Skeletal muscle satellite cell (primary cell): ENCODE measurements around the gene NUP93.
"Not testable (repeated sequence)": the region's sequence is repeated elsewhere in the genome, so short reads cannot be mapped to it uniquely, and the experiment has no call there.

Experiments
- H3K27me3 ChIP-seq: 2 replicates; pipeline ENCODE4 v1.7.0; 2013; ENCODE audit warnings: low read length; ENCODE audit not compliant: control insufficient read depth, insufficient read depth
- H3K36me3 ChIP-seq: 2 replicates; pipeline ENCODE4 v1.7.0; 2013; ENCODE audit warnings: mild to moderate bottlenecking, control low read depth, low read length; ENCODE audit not compliant: insufficient read depth
- H3K4me1 ChIP-seq: 2 replicates; pipeline ENCODE4 v1.7.0; 2013; ENCODE audit warnings: low read length; ENCODE audit not compliant: control insufficient read depth, insufficient read depth
- H3K4me2 ChIP-seq: 2 replicates; pipeline ENCODE4 v1.7.0; 2013; ENCODE audit warnings: mild to moderate bottlenecking, low read length
- H3K4me3 ChIP-seq: 2 replicates; pipeline ENCODE4 v1.7.0; 2013; ENCODE audit warnings: low read length
- H3K9ac ChIP-seq: 2 replicates; pipeline ENCODE4 v1.7.0; 2013; ENCODE audit warnings: mild to moderate bottlenecking, low read depth, low read length, moderate library complexity
- H3K9me3 ChIP-seq: replicated peaks from 2 replicates; pipeline ENCODE4 v1.7.0; 2013; ENCODE audit warnings: mild to moderate bottlenecking, control low read depth, low read length

Gene NUP93

GRCh38 chr16:56787167-56787566 is 57.2 kb downstream of the NUP93 start:
- H3K4me1 ChIP-seq, result no peaks in the 10 kb centered on the region
- no peak overlapping the region for H3K4me2 ChIP-seq
- H3K9me3 ChIP-seq, result no peaks in the 10 kb centered on the region
- no peak overlapping the region for H3K9ac ChIP-seq
- no peak overlapping the region for H3K4me3 ChIP-seq
- H3K36me3 ChIP-seq, result no peaks in the 10 kb centered on the region
- H3K27me3 ChIP-seq, result no peaks in the 10 kb centered on the region

- H3K9ac ChIP-seq, result no peak overlapping the region
- no peaks in the 10 kb centered on the region for H3K4me1 ChIP-seq
- H3K4me2 ChIP-seq, result no peak overlapping the region
- no peak overlapping the region for H3K4me3 ChIP-seq
- no peaks in the 10 kb centered on the region for H3K36me3 ChIP-seq
- H3K27me3 ChIP-seq, result no peaks in the 10 kb centered on the region
- no peaks in the 10 kb centered on the region for H3K9me3 ChIP-seq
Observed at GRCh38 chr16:56788435-56788834, 58.5 kb downstream of the NUP93 start.

GRCh38 chr16:56789360-56789759 is 59.4 kb downstream of the NUP93 start:
- Histone ChIP-seq H3K9me3 (no peaks in the 10 kb centered on the region), H3K9ac (no peak overlapping the region), H3K4me1 (no peaks in the 10 kb centered on the region), H3K27me3 (no peaks in the 10 kb centered on the region), H3K4me3 (no peak overlapping the region), H3K36me3 (no peaks in the 10 kb centered on the region), H3K4me2 (no peak overlapping the region)

GRCh38 chr16:56792967-56793366 is 63.0 kb downstream of the NUP93 start:
- H3K27me3 ChIP-seq, result no peaks in the 10 kb centered on the region
- no peak overlapping the region for H3K4me3 ChIP-seq
- no peaks in the 10 kb centered on the region for H3K4me1 ChIP-seq
- H3K36me3 ChIP-seq, result no peaks in the 10 kb centered on the region
- H3K9ac ChIP-seq, result no peak overlapping the region
- H3K4me2 ChIP-seq, result no peak overlapping the region
- no peaks in the 10 kb centered on the region for H3K9me3 ChIP-seq

GRCh38 chr16:56793492-56793891 is 63.6 kb downstream of the NUP93 start:
- Histone ChIP-seq H3K9me3 (no peaks in the 10 kb centered on the region), H3K4me1 (no peaks in the 10 kb centered on the region), H3K9ac (no peak overlapping the region), H3K27me3 (no peaks in the 10 kb centered on the region), H3K4me2 (no peak overlapping the region), H3K36me3 (no peaks in the 10 kb centered on the region), H3K4me3 (no peak overlapping the region)

GRCh38 chr16:56795011-56795410 is 65.1 kb downstream of the NUP93 start:
- Histone ChIP-seq H3K9me3 (no peaks in the 10 kb centered on the region), H3K27me3 (no peaks in the 10 kb centered on the region), H3K4me1 (no peaks in the 10 kb centered on the region), H3K4me2 (no peak overlapping the region), H3K4me3 (no peak overlapping the region), H3K9ac (no peak overlapping the region), H3K36me3 (no peaks in the 10 kb centered on the region)

GRCh38 chr16:56797038-56797437 is 67.1 kb downstream of the NUP93 start:
- H3K27me3 ChIP-seq, H3K4me3 ChIP-seq, H3K36me3 ChIP-seq, H3K9me3 ChIP-seq, H3K9ac ChIP-seq, H3K4me1 ChIP-seq, H3K4me2 ChIP-seq: not testable (repeated sequence)

- Histone ChIP-seq H3K4me2 (no peak overlapping the region), H3K4me3 (no peak overlapping the region), H3K9ac (no peak overlapping the region), H3K27me3 (no peaks in the 10 kb centered on the region), H3K9me3 (no peaks in the 10 kb centered on the region), H3K36me3 (no peaks in the 10 kb centered on the region), H3K4me1 (peaks cover 6% of the 10 kb centered on the region)
Observed at GRCh38 chr16:56797861-56798260, 67.9 kb downstream of the NUP93 start.

GRCh38 chr16:56798955-56799354 is 69.0 kb downstream of the NUP93 start:
- peaks cover 2% of the 10 kb centered on the region for H3K36me3 ChIP-seq
- peaks cover 6% of the 10 kb centered on the region for H3K4me1 ChIP-seq

GRCh38 chr16:56800355-56800754 is 70.4 kb downstream of the NUP93 start:
- no peak overlapping the region for H3K9ac ChIP-seq
- H3K4me3 ChIP-seq, result no peak overlapping the region
- no peaks in the 10 kb centered on the region for H3K9me3 ChIP-seq
- peaks cover 10% of the 10 kb centered on the region for H3K36me3 ChIP-seq
- H3K4me2 ChIP-seq, result no peak overlapping the region
- H3K4me1 ChIP-seq, result peaks cover 6% of the 10 kb centered on the region
- no peaks in the 10 kb centered on the region for H3K27me3 ChIP-seq

More at GRCh38 chr16:56798955-56799354, 69.0 kb downstream of the NUP93 start:
- Histone ChIP-seq H3K27me3 (no peaks in the 10 kb centered on the region), H3K4me2 (no peak overlapping the region), H3K4me3 (no peak overlapping the region), H3K9ac (no peak overlapping the region), H3K9me3 (no peaks in the 10 kb centered on the region)

GRCh38 chr16:56801762-56802161 is 71.8 kb downstream of the NUP93 start:
- H3K4me1 ChIP-seq, result peaks cover 6% of the 10 kb centered on the region
- H3K4me3 ChIP-seq, result no peak overlapping the region
- no peak overlapping the region for H3K4me2 ChIP-seq
- H3K9ac ChIP-seq, result no peak overlapping the region
- peaks cover 23% of the 10 kb centered on the region for H3K36me3 ChIP-seq
- no peaks in the 10 kb centered on the region for H3K9me3 ChIP-seq
- H3K27me3 ChIP-seq, result no peaks in the 10 kb centered on the region

- H3K9ac ChIP-seq, result no peak overlapping the region
- no peak overlapping the region for H3K4me3 ChIP-seq
- no peaks in the 10 kb centered on the region for H3K9me3 ChIP-seq
- peaks cover 27% of the 10 kb centered on the region for H3K36me3 ChIP-seq
- H3K4me2 ChIP-seq, result no peak overlapping the region
- no peaks in the 10 kb centered on the region for H3K27me3 ChIP-seq
- peaks cover 7% of the 10 kb centered on the region for H3K4me1 ChIP-seq
Observed at GRCh38 chr16:56807011-56807675, 77.2 kb downstream of the NUP93 start.
